G401 (cell line): Measurements from ENCODE around the gene COPZ2. TPM values are rescaled to one million over a fixed set of nuclear protein-coding genes. Genes with fewer than 3 reads are reported as not detected.
"Not testable (repeated sequence)": the region's sequence is repeated elsewhere in the genome, so short reads cannot be mapped to it uniquely, and the experiment has no call there.

Experiments
- DNase-seq: peaks from one replicate; pipeline ENCODE4 v3.0.0-alpha.2; 2015; ENCODE audit warnings: low spot score
- in situ Hi-C: cut with HindIII; loops from 2 replicates; pipeline ENCODE4 v1.10.0; 2016; ENCODE audit warnings: low sequenced_read_pairs, mixed read lengths
- total RNA-seq: library from RNA; depleted of rRNA; stranded (reverse); fragments of >200 nt; shearing (Covaris generic); gene quantifications from 2 replicates; pipeline ENCODE4 v1.2.3, GENCODE V29; 2014

COPZ2 gene
- total RNA-seq, 1 experiment from 2014 or later = not detected

DNA sequence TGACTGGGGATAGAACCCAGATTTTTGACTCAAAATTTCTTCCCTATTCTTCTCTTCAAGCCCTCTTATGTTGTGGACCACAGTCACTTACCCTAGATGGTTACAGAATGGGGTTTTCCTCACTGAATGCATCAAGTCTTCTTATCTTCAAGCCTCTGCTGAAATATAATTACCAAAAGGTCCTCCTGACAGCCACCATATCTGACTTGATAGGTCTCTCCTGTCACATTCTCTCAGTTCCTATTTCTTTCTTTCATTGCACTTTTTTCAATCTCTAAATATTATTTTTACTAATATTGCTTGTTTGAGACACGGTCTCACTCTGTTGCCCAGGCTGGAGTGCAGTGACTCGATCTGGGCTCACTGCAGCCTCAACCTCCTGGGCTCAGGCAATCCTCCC is 1.1 kb upstream of the COPZ2 start:
- no peak for DNase-seq
- in situ Hi-C loops = no loop called here

DNA sequence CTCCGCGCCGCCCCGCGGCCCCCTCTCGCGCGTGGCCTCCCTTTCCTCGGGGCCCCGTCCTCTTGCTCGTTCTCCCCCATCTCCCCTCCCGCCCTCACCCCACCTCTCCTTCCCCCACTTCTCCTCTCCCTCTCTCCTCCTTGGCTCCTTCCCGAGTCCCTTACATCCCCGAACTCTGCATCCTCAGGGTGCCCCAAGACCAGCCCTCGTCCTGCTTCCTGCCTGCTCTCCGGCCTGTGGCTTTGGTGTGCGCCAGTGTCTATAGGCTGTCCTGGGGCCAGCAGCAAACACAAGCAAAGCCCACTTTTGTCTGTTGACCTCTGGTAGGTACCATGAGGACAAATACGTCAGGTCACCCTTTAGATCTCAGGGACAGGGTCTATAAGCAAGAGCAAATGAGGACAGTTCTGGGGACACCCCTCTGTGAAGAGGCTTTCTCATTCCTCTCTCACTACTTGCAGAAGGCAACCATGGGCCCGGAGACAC is 284 bp upstream of the COPZ2 start:
- DNase-seq = no peak

DNA sequence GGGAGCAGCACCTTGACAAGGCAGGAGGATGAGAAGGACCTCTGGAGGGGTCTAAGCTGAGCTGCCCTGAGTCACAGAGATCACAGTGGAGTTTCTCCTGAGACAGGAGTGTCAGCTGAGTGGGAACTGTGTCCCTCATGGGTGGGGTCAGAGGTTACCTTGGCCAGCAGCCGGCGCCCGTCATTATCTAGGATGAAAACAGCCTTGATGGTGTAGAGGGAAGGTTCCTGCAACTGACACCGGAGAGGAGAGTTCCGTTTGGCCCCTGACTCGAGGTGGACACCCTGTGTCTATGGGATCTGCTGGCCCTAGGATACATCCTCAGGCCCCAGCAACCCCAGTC is 933 bp downstream of the COPZ2 start:
- DNase-seq = no peak
- in situ Hi-C loops = no loop called here

More for the DNA sequence above, 284 bp upstream of the COPZ2 start:
- in situ Hi-C loops = no loop called here

DNA sequence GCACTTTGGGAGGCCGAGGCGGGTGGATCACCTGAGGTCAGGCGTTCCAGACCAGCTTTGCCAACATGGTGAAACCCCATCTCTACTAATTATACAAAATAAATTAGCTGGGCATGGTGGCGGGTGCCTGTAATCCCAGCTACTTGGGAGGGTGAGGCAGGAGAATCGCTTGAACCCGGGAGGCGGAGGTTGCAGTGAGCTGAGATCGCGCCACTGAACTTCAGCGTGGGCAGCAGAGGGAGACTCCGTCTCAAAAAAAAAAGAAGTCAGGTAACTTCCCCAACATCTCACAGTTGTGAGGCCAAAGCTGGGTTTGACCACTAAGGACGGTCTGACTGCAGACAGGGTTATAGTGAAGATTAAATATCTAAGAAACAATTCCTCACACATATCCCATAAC is 2.9 kb downstream of the COPZ2 start:
- DNase-seq = not testable (repeated sequence)
- in situ Hi-C loops = loop anchor here (5.0 kb wide), 1 partner anchor 63 kb away; no protein-coding TSS in a partner anchor

DNA sequence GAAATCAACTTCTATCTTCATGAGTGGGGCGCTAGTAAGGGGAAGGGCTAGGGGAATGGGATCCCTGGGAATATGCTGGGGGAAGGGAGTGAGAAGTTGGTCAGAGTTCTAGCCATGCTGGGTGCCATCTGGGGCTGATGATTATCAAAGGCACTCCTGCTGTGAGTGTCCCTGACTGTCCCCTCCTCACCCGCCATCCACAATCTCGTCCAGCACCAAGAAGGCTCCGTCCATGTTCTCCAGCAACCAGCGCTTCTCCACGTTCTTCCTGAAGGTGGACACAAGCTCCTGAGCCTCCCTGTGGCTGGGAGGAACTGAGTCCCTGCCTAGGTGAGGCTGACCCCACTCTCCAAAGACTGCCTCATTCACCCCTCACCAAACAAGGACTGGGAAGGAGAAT is 5.6 kb downstream of the COPZ2 start:
- in situ Hi-C loops = loop anchor here (5.0 kb wide), 1 partner anchor 65 kb away; no protein-coding TSS in a partner anchor
- no peak for DNase-seq

DNA sequence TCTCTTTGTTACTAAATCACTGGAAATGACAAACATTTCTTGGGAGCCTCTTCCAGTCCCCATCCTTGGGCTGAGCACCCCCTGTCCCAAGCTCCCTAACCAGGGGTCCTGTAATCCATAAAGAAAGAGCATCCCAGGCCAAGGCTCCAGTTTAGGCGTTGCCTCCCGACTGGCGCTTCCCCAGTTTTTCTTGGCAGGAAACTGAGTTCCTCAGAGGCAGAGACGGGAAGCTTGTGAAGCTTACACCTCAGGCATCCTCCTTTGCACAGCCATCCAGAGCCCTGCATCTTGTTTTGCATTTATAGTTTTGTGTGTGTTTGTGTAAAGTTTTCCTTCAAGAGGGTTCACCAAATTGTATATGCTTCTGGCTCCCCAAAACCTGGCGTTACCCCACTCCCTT is 7.1 kb downstream of the COPZ2 start:
- in situ Hi-C loops = loop anchor here (5.0 kb wide), 1 partner anchor 67 kb away; no protein-coding TSS in a partner anchor
- no peak for DNase-seq

DNA sequence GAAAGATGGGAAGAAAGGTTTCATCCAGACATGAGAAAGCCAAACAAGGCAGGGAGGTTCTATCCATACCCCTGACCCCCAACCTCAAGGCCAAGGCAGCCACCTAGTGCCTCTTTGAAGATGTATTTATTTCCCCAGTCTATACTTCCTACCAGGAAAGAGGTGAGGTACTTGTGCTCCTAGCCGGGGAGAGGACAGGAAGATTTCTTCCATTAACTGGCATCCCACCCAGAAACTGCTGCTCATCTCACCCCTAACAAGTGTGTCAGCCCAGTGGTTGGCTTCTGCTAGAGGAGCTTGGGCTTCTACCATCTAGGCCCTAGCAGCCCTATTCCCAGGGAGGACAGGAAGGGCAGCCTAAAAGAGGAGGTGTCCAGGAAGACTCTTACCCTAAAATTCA is 8.9 kb downstream of the COPZ2 start:
- no peak for DNase-seq
- in situ Hi-C loops = no loop called here

DNA sequence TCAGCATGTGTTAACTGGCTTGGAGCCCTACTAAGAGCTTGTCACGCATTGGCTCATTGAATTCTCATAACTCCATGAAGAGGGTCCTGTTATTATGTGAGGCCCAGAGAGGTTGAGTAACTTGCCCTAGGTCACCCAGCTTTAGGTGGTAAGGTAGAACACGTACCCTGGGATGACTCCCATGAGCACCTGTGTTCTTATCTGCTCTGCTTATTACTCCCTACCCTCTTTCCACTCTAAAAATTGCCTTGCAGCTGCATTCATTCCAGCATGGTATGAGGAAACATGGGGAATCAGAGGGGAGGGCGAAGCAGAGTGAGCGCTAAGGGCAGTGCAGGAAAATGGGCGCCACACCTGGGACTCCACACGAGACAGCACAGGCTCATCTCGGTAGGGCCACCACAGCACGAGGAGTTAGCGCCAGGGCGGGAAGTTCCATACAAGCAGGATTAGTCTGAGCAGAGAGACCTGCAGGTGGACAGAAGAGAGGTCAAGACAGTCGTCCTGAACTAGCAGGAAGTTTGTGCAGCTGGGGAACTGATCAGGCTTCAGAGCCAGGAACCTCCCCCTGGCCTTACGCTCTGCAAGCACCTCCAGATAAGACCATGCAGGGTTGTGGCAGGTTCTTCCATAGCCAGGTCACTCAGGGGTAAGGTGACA is 10.1 kb downstream of the COPZ2 start:
- no peak for DNase-seq
- in situ Hi-C loops = no loop called here

DNA sequence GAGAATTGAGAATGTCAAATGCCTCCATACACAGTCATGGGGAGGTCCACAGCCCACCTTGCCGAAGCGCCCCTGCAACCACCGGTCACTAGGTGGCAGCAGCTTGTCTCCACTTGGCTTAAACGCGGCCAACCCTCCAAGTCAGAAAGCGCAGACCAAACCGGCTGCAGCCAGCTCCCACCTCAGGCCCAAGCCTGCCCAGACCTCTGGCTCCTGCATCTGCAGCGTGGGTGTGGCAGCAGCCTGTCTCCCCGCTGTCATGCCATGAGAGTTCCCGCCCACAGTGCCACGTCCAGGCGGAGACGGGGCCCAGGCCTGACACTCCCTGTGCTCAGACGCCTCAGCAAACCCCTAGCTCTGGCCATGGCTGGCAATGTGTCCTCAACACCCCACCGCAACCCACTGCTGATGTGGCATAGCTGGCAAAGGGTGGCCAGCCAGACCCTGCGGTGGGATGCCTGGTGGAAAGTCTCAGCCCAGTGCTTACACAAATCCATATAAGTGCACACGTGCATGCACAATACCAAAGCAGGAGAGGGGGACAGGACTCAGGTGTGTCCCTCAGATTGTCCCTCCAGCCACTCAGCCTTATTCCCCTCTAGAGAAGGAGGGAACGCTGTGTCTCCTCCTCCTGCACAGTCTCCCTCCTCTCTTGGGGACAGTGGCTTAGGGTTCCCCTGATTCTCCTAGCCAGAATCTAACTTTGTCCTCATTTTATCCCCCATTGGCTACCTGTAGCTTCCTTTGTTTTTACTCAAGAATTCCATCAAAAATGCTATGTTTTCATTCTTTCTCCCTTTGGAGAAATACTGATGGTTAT is 10.9 kb downstream of the COPZ2 start:
- in situ Hi-C loops = no loop called here
- peak; percentile 77 for DNase-seq

DNA sequence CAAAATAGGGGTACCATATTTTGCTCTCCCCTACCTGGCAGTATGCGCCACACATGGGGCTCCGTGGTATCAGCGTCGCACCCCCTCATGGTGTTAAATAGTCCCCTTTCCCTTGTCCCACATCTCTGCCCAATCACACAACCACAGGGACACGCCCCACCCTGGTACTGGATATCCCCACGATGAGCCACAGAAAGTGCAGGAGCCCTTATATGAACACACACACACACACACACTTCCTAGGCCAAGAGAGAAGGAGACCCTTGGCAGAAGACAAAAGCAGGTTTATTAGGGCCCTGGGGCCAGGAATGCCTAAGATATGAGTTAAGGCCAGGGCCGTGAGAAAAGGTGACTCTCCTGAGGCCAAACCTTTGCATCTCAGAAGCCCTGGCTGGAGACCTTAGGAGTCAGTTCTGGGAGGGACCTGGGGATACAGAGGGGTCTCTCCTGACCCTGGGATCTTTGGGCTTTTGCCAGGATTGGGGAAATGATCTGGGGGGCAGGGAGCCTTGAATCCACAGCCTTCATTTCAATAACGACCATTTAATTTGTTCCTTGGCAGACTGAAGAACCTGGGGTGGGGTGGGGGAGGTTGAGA is 11.6 kb downstream of the COPZ2 start:
- DNase-seq = no peak
- in situ Hi-C loops = no loop called here

DNA sequence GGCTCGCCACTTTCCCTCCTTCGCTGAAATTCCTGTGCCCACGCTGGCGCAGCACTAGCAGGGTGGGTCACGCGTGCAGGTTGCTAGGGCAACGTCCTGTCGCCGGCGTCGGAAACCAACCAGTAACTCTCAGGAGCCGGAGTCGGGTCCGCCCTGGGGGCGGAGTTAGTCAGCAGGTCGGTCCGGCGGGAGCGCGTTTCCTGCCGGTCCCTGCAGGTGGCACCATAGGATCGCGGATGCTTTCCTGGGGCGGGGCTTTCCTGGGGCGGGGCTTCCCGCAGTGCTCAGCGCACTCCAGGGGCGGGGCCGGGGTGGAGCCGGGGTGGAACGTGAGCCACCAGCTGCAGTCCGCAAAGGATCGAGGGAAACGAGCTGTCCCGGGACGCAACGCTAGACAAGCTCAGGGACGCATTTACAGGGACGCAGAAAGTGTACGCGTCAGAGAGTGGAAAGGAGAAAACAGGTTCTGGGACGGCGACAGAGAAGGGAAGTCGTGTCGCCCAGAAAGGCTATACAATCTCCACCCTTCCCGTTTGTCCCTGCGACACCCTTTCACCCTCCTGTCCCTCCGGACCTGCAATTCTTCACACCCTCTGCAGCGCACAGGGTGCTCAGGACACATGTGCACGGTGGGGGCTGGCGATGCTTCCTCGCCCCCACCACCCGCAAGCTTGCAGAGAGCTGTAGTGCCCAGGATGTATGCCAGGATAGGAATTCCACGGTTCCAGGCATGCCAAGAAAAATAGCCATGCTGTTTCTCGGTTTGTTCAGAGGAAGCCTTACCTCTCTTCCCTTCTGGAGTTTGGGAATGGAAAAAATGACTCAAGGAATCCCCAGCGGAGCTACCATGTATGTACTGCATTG is 12.3 kb downstream of the COPZ2 start:
- in situ Hi-C loops = no loop called here
- peak; percentile 98 for DNase-seq

DNA sequence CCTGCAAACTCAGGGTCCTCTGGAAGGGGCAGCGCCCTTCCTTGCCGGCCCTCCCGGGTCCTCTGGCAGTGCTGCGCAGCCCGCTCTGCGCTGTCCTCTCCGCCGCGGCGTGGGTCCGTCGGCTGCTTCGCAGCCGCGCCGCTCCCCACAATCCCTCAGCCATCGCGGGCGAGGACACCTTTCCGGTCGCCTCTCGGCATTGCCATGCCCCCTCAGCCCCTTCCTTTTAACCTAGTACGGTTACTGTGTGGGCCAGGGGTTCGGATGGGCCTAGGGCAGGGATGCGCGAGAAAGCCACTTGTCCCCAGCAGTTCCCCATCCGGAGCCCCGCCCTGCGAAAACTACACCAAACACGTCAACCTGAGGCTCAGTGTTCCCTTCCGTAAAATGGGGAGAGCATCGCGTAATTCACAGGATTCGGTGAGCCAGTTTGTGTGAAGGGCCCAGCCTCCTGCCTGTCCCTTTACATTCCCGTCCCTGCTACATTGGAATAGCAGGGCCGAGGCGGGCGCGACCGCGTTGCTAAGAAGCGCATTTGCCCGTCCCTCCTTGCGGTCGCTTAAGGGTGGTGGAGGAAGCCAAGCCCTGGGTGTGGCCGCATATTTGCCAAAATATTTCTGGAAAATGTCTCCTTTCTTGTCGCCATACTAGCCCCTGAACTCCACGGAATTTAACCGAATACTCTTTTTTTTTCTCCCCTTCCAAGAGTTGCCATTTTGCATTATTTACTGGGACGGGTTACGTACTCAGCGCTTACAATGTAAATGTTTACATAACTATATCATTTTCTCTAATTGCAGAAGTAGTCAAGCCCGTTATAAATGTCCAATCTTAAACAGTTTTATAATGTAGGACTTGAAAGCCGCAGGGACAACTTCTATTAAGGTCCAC is 13.2 kb downstream of the COPZ2 start:
- in situ Hi-C loops = no loop called here
- peak; percentile 37 for DNase-seq

DNA sequence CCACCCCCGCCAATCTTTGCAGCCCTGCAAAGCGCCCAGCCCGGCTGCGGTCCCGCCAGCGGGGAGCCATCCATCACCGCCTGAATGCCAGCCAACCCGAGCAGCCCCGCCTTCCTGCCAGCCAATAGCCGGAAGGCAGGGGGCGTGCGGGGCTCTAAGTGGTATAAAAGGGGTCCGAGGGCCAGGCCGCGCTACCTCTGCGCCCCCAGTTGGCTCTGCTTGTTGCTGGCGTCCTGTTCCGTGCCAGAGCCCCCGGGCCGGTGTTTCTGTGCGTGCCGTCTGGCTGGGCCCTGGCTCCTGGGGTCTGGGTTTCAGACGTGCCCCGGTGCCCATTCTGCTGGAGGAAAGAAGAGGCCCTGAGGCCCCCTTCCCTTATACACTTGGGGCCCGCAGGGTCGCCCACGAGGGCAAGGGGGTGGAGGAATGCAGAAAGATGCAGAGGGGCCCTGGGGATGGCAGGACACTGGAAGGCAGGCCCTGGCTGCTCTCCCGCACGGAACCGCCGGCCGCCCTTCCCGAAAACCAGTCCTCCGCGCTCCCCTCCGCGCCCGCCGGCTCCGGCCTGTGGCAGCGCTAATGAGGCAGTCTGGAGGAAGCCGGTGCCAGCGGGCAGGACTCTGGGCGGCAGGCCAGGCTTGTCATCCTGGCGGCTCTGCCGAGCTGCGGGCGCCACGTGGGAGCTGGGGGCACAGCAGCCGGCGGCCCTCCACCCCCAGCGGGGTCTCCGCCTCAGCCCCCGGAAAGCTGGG is 14.0 kb downstream of the COPZ2 start:
- DNase-seq = peak; percentile 85
- in situ Hi-C loops = no loop called here

DNA sequence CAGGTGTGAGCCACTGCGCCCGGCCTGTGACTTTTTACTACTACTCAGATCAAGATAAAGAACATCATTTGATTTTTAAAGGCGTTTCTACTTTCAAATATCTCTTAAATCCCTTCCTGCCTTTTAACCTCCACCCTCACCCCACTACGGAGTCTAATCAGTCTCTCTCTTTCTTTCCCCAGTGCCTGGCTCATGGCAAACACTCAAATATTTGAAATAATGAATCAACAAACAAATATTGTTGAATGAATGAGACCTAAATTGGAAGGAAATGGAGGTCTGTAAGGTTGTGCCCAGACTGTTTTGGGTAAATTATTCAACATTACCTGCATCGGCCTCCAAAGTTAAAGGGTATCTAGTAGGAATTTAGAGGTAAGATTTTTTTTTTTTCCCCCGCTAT is 14.7 kb downstream of the COPZ2 start:
- in situ Hi-C loops = no loop called here
- no peak for DNase-seq

DNA sequence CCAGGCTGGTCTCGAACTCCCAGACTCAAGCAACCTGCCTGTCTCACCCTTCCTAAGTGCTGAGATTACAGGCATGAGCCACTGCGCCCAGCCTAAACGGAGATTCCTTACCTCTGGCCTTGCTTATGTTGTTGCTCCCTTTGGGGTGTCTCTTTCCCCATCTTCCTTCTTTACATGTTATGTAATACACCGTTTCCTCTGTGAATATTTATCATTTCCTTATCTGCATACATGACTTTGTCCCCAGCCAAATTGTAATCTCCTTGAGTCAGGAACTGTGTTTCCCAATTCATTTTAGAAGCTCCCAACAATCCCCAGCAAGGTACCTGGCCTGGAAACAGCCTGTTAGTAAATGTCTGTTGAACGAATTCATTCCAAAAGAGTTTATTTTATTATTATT is 15.7 kb downstream of the COPZ2 start:
- in situ Hi-C loops = no loop called here
- DNase-seq = no peak

DNA sequence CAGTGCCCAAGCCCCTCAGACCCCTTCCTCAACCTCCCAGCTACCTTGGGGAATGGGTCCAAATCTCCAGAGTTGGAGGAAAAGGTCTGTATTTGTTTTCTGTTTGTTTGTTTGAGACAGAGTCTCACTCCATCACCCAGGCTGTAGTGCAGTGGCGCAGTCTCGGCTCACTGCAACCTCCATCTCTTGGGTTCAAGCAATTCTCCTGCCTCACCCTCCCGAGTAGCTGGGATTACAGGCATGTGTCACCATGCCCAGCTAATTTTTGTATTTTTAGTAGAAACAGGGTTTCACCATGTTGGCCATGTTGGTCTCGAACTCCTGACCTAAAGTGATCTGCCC is 19.8 kb downstream of the COPZ2 start:
- DNase-seq, in situ Hi-C loops: not testable (repeated sequence)

DNA sequence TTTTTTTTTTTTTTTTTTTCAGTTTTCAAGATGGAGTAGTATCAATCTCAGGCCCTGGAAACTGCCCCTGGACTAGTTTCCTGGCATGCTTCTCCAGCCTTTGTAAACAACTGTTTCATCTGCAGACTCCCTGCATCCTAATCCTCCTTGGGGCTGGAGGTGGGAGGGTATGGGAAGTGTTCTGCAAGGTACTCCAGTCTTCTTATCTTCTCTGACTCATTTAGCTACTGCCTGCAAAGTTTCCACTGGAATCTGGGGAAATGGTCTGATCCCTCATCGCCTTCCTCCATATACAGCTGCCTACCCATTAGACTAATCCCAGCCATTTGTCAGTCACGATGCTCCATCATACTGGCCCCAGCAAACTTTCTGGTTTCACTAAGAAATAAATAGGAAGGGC is 21.5 kb downstream of the COPZ2 start:
- in situ Hi-C loops = no loop called here
- no peak for DNase-seq

DNA sequence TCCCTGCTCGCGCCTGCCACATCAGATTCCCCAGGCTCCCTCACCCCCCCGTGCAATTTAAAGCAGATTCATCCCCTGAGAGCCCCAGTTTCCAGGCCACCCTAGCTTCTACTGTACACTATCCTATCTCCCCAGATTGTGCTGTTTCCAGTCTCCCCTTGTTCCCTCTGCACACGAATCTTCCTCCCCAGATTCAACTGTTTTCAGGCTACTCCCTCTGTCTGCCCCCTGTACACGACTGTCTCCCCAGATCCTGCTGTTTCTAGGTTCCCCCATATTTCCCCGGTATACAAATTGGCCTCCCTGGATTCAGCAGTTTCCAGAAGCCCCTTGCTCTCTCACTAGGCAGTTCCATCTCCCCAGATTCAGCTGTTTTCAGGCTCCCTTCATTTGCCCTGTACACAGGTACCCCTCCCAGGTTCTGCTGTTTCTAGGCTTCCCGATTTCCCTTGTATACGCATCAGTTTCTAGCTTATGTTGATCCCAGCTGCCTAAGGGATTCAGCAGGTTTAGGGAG is 22.9 kb downstream of the COPZ2 start:
- peak; percentile 48 for DNase-seq
- in situ Hi-C loops = no loop called here
